IPS DF 6.9 (cell line): Measurements from ENCODE around the gene TSGA10IP.

Source experiments
- DNase-seq: peaks from one replicate; pipeline ENCODE4 v3.0.0-alpha.2; 2013; ENCODE audit warnings: low read depth, low spot score
- H3K27ac ChIP-seq: one replicate; pipeline ENCODE4 v1.5.1; 2013; ENCODE audit warnings: low read length, control low read depth
- H3K27me3 ChIP-seq: 2 replicates; pipeline ENCODE4 v1.6.1; 2013; ENCODE audit warnings: mild to moderate bottlenecking, low read length; ENCODE audit not compliant: control insufficient read depth, insufficient read depth
- H3K36me3 ChIP-seq: 2 replicates; pipeline ENCODE4 v1.6.1; 2013; ENCODE audit warnings: low read length; ENCODE audit not compliant: control insufficient read depth, insufficient read depth
- H3K4me1 ChIP-seq: 2 replicates; pipeline ENCODE4 v1.6.1; 2013; ENCODE audit warnings: low read length; ENCODE audit not compliant: control insufficient read depth, insufficient read depth
- H3K4me3 ChIP-seq: 2 replicates; pipeline ENCODE4 v1.5.1; 2013; ENCODE audit warnings: mild to moderate bottlenecking, low read length
- H3K9me3 ChIP-seq: 2 replicates; pipeline ENCODE4 v1.6.1; 2013; ENCODE audit warnings: low read length, inconsistent platforms; ENCODE audit not compliant: control insufficient read depth, insufficient read depth
- WGBS: extraction: QIAGEN DNeasy Blood & Tissue Kit; methylation state at CpG from one replicate; pipeline ENCODE4 v1.1.7; 2013; ENCODE audit warnings: mixed read lengths, missing lambda C conversion rate; ENCODE audit not compliant: insufficient read length, insufficient coverage; 5-methylcytosine and 5-hydroxymethylcytosine counted together

The TSGA10IP gene

DNA sequence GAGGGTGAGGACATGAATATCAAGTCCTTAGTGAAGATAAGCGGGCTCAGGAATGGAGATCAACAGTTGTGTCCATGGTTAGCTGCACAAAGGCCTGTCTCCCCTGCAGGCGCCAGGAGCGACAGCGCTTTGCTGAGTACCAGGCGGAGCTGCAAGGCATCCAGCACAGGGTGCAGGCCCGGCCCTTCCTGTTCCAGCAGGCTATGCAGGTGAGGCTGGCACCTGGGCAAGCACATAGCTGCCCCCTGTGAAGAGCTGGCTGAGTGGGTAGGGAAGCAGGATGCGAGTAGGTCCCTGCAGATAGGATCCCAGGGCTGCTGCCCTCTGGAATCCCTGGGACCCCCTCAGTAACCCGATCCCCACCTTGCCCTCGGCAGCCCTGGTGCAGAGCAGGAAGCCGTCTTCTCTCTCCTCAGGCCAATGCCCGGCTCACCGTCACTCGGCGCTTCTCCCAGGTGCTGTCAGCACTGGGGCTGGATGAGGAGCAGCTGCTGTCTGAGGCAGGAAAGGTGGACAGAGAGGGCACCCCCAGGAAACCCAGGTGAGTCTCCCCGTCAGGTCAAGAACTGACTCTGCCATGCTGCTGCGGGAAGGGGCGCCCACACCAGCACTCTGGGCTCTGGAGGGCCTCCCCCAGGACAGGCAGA lies 13.6 kb downstream of the TSGA10IP start:
- Histone ChIP-seq H3K27ac (no peak overlapping the region), H3K4me3 (no peak overlapping the region), H3K27me3 (no peaks in the 10 kb centered on the region), H3K4me1 (0 out of 2 replicates have a peak, but pooled peaks cover 3% of the 10 kb centered on the region), H3K36me3 (no peaks in the 10 kb centered on the region), H3K9me3 (no peaks in the 10 kb centered on the region)
- no peak for DNase-seq
- no CpG with 5 or more reads among the region's 17 CpGs for WGBS

DNA sequence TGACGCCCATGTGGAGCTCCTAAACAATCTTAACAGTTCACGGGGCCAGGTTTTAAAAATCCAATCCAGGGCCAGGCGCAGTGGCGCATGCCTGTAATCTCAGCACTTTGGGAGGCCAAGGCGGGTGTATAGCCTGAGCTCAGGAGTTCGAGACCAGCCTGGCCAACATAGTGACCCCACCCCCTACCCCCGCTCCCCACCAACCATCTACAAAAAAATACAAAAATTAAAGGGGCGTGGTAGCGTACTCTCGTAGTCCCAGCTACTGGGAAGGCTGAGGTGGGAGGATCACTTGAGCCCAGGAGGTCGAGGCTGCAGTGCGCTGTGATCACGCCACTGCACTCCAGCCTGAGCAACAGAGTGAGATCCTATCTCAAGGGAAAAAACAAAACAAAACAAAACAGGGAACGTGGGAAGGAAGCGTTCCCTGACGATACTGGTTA lies 15.6 kb downstream of the TSGA10IP start:
- H3K36me3 ChIP-seq = peaks cover 17% of the 10 kb centered on the region
- H3K27me3 ChIP-seq = no peaks in the 10 kb centered on the region
- WGBS = no CpG with 5 or more reads among the region's 16 CpGs
- peak overlapping the region; percentile 99; the same call in 1 of the 2 replicates for H3K4me3 ChIP-seq
- H3K27ac ChIP-seq = no peak overlapping the region
- no peak for DNase-seq
- 0 out of 2 replicates have a peak, but pooled peaks cover 2% of the 10 kb centered on the region for H3K4me1 ChIP-seq
- H3K9me3 ChIP-seq = no peaks in the 10 kb centered on the region

DNA sequence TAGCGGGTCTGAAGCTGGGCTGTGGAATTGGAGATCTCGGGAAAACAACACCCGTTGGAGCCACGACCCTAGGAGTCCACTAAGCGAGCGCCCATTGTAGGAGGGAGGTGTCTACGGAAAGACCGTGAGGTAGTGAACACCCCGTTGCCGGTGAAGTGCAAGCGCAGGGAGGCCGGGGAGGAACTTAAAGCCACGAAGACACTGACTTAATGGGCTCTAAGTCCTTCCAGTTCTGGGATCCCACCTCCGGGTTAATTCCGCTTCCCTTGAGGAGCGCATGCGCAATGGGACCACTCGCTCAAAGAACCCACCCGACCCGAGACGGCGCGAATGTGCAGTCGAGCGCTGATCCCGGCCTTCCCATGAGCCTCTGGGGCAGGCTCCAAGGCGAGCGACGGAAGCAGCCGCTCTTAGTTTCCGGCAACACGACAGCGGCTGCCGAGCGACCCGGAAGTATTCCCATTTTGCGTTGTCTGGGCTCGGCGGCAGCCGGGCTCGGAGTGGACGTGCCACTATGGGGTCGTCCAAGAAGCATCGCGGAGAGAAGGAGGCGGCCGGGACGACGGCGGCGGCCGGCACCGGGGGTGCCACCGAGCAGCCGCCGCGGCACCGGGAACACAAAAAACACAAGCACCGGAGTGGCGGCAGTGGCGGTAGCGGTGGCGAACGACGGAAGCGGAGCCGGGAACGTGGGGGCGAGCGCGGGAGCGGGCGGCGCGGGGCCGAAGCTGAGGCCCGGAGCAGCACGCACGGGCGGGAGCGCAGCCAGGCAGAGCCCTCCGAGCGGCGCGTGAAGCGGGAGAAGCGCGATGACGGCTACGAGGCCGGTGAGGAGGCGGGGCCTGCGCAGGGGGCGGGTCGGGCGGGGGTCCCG lies 16.2 kb downstream of the TSGA10IP start, which contains the start of gene SART1:
TSS of gene SART1 (plus strand) at position 468 of the 874 bp plus-strand sequence. CDS start at position 515, 47 bp downstream.
- DNase-seq = peak; percentile 95
- peak within 1 kb of the TSS; percentile 99 for H3K4me3 ChIP-seq
- H3K4me1 ChIP-seq = 0 out of 2 replicates have a peak, but pooled peaks cover 2% of the 10 kb centered on the region
- no peak within 1 kb of the TSS for H3K27ac ChIP-seq
- H3K36me3 ChIP-seq = peaks cover 23% of the 10 kb centered on the region
- no CpG with 5 or more reads among the region's 97 CpGs for WGBS
- H3K27me3 ChIP-seq = no peaks in the 10 kb centered on the region
- no peaks in the 10 kb centered on the region for H3K9me3 ChIP-seq

DNA sequence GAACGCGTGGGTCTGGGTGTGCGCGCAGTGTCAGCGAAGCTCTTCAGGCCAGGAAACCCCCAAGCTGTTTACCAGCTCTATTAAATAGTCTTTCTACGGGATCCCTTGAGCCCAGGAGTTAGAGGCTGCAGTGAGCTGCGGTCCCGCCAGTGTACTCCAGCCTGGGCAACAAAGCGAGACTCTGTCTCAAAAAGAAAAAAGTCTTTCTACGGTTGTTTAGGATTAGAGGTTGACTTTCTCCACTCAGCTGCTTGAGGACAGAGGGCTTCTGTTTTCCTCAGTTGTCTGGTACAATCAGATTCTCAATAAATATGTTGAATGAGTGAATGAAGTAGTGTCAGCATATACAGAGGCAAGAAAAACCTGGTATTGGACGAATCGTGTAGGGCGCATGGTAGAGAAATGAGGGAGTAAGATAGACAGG lies 16.9 kb downstream of the TSGA10IP start:
- H3K4me3 ChIP-seq = peak overlapping the region; percentile 99; the same call in 1 of the 2 replicates
- H3K36me3 ChIP-seq = peaks cover 29% of the 10 kb centered on the region
- H3K9me3 ChIP-seq = no peaks in the 10 kb centered on the region
- no CpG with 5 or more reads among the region's 13 CpGs for WGBS
- no peak for DNase-seq
- no peaks in the 10 kb centered on the region for H3K27me3 ChIP-seq
- no peak overlapping the region for H3K27ac ChIP-seq
- 0 out of 2 replicates have a peak, but pooled peaks cover 2% of the 10 kb centered on the region for H3K4me1 ChIP-seq

DNA sequence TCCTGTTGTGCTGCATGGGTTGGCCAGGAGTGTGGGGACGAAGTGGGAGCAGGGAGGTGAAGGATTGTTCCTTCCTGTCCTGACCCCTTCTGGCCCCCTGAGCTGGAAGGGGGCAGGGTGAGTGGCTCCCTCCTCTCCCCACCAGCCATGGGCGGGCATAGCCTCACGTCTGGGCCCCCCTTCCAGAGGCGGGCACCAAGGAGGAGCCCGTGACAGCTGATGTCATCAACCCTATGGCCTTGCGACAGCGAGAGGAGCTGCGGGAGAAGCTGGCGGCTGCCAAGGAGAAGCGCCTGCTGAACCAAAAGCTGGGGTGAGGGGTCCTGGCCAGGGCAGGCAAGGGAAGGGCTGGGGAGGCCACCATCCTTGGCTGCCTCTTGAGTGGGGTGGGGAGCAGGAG lies 19.6 kb downstream of the TSGA10IP start:
- no CpG with 5 or more reads among the region's 10 CpGs for WGBS
- Histone ChIP-seq H3K27ac (no peak overlapping the region), H3K9me3 (no peaks in the 10 kb centered on the region), H3K36me3 (peaks cover 43% of the 10 kb centered on the region), H3K4me1 (0 out of 2 replicates have a peak, but pooled peaks cover 2% of the 10 kb centered on the region), H3K4me3 (no peak overlapping the region), H3K27me3 (no peaks in the 10 kb centered on the region)
- DNase-seq = no peak

DNA sequence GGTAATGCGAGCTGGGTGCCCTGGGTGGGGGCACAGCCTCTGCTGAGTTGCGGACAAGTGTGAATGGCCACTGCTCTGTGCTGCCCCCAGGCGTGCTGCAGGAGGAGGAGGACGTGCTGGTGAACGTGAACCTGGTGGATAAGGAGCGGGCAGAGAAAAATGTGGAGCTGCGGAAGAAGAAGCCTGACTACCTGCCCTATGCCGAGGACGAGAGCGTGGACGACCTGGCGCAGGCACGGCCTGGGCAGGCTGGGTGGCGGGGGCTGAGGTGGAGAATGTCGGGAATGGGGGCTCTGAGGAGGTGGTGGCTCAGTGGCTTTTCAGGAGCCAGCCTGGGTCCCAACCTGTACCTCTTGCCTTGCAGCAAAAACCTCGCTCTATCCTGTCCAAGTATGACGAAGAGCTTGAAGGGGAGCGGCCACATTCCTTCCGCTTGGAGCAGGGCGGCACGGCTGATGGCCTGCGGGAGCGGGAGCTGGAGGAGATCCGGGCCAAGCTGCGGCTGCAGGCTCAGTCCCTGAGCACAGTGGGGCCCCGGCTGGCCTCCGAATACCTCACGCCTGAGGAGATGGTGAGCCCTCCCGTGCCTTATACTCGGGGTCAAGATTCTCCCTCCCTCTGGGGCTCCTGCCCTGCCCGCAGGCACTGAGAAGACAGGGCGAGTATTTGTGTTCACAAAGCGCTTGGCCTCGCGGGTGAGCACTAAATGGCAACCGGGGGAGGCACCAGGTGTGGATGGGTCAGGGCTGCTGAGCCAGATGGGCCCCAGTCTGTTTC lies 20.9 kb downstream of the TSGA10IP start:
- no peak for DNase-seq
- H3K4me3 ChIP-seq = no peak overlapping the region
- H3K27me3 ChIP-seq = no peaks in the 10 kb centered on the region
- WGBS = no CpG with 5 or more reads among the region's 36 CpGs
- H3K27ac ChIP-seq = no peak overlapping the region
- H3K4me1 ChIP-seq = 0 out of 2 replicates have a peak, but pooled peaks cover 2% of the 10 kb centered on the region
- H3K36me3 ChIP-seq = peaks cover 43% of the 10 kb centered on the region
- no peaks in the 10 kb centered on the region for H3K9me3 ChIP-seq

DNA sequence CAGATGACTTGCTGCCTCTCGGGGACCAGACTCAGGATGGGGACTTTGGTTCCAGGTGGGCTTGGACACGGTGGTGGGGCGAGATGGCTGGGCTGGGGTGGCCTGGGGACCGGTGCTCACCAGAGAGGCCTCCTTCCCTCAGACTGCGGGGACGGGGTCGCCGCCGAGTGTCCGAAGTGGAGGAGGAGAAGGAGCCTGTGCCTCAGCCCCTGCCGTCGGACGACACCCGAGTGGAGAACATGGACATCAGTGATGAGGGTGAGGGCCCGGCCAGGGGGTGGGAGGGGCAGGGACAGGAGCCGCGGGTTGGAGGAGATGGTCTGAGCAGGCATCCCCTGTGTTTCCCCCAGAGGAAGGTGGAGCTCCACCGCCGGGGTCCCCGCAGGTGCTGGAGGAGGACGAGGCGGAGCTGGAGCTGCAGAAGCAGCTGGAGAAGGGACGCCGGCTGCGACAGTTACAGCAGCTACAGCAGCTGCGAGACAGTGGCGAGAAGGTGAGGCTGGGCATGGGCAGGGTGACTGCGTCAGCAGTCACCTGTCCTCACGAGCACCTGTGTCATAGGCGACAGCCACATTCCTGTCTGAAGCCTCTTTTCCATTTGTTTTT lies 22.2 kb downstream of the TSGA10IP start:
- Histone ChIP-seq H3K9me3 (no peaks in the 10 kb centered on the region), H3K4me3 (peak overlapping the region; percentile 10; the same call in 1 of the 2 replicates), H3K27ac (no peak overlapping the region), H3K4me1 (0 out of 2 replicates have a peak, but pooled peaks cover 2% of the 10 kb centered on the region), H3K27me3 (no peaks in the 10 kb centered on the region), H3K36me3 (peaks cover 43% of the 10 kb centered on the region)
- DNase-seq = no peak
- no CpG with 5 or more reads among the region's 30 CpGs for WGBS

DNA sequence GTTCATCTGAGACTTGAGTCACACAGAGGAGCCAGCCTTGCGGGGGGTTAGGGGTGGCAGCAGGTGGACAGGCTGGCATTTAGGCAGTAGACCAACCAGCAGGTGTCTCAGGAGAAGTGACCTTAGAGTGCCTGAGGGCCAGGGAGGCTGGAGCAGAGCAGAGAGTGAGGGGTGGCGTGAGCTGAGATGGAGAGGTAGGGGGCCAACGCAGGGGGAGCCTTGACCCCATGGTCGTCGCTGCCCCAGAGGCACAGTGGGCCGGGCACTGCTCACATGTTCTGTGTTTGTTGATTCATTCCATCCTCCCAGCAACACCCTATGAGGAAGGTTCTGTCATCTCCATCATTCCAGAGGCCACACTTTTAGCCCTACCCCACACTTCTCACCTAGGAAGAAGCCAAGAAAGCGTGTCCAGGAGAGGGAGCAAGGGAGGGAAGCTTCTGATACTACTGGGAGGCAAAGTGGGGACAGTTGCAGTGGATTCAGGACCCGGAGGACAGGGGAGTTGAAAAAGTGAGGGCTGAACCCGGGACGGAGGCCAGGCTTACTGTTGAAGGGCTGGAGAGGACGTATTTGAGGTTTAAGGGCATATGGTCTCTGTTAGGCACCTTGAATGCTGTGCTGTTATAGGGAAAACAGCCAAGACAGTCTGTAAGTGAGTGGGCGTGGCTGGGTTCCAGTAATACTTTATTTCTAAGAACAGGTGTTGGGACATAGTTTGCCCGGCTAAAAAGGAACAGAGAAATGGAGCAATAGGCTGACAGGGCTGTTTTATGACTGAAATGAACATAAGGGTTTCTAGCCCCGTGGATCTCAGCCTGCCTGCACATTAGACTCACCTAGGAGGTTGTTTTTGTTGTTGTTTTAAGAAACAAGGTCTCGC lies 23.6 kb downstream of the TSGA10IP start:
- Histone ChIP-seq H3K27ac (no peak overlapping the region), H3K9me3 (no peaks in the 10 kb centered on the region), H3K4me3 (no peak overlapping the region), H3K36me3 (peaks cover 43% of the 10 kb centered on the region), H3K4me1 (no peaks in the 10 kb centered on the region), H3K27me3 (no peaks in the 10 kb centered on the region)
- no CpG with 5 or more reads among the region's 15 CpGs for WGBS
- DNase-seq = no peak

DNA sequence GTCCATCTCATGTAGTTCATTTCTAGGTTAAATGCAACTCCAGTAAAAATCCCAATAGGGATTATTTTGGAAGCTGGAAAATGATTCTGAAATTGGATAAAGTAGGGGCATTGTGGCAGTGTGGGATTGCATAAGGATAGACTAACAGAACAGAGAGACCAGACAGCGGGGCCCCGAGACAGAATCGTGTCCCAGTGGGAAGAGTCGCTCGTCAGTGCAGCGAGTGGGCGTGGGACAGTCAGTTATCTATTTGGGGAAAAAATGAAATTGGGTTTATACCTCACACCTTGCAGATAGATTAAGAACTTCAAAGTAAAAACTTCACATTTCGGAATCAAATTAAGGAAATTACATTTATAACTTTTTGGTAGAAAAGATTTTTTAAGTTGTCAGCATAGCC lies 26.8 kb downstream of the TSGA10IP start:
- DNase-seq = no peak
- Histone ChIP-seq H3K9me3 (no peaks in the 10 kb centered on the region), H3K27ac (no peak overlapping the region), H3K4me1 (no peaks in the 10 kb centered on the region), H3K27me3 (no peaks in the 10 kb centered on the region), H3K36me3 (peaks cover 18% of the 10 kb centered on the region), H3K4me3 (no peak overlapping the region)
- no CpG with 5 or more reads among the region's 8 CpGs for WGBS
